Breast epithelium (tissue), 4 donors: Measurements from ENCODE around the gene UBE2K. TPM values are rescaled to one million over a fixed set of nuclear protein-coding genes. Genes with fewer than 3 reads are reported as not detected.
A peak's percentile ranks its signal among the peaks of the same experiment; 100 is the strongest.
"Not testable (repeated sequence)": the region's sequence is repeated elsewhere in the genome, so short reads cannot be mapped to it uniquely, and the experiment has no call there.

Source experiments
- DNase-seq, 2 donors: peaks; one replicate each; pipeline ENCODE4 v3.0.0-alpha.2; 2019; ENCODE audit warnings: low spot score in 2 of 2
- H3K27ac ChIP-seq, 2 donors: fragments of 200-600 bp; sonication (generic) in 1 of 2; one replicate each; pipeline ENCODE4 v1.5.1; 2016 to 2019; ENCODE audit warnings: mild to moderate bottlenecking in 1 of 2
- H3K27me3 ChIP-seq, 2 donors: fragments of 200-600 bp; sonication (generic) in 1 of 2; one replicate each; pipeline versions ENCODE4 v1.5.1 to v1.6.0; 2017 to 2019; ENCODE audit warnings: control low read depth in 1 of 2, mild to moderate bottlenecking in 1 of 2
- H3K36me3 ChIP-seq: fragments of 200-600 bp; one replicate; pipeline ENCODE4 v1.5.1; 2019
- H3K4me1 ChIP-seq, 2 donors: fragments of 200-600 bp; sonication (generic); one replicate each; pipeline ENCODE4 v1.5.1; 2016 to 2019; ENCODE audit warnings: control low read depth in 1 of 2
- H3K4me3 ChIP-seq, 3 donors: fragments of 200-600 bp; sonication (generic); 1 replicate in 2 of 3; 2 replicates in 1 of 3; pipeline ENCODE4 v1.5.1; 2016 to 2019; ENCODE audit warnings: mild to moderate bottlenecking in 3 of 3, moderate library complexity in 2 of 3
- H3K9me3 ChIP-seq, 2 donors: fragments of 200-600 bp; sonication (generic) in 1 of 2; one replicate each; pipeline ENCODE4 v1.5.1; 2016 to 2019; ENCODE audit warnings: control low read depth in 1 of 2
- POLR2A ChIP-seq: fragments of 450-650 bp; IDR thresholded peaks from one replicate; pipeline ENCODE4 v1.6.1; 2016; ENCODE audit warnings: antibody characterized with exemption, mild to moderate bottlenecking, moderate library complexity
- POLR2AphosphoS5 ChIP-seq, 3 donors: sonication (generic); formaldehyde crosslinking; IDR thresholded peaks; one replicate each; pipeline ENCODE4 v1.6.1; 2017; ENCODE audit warnings: antibody characterized with exemption in 3 of 3
- intact Hi-C: fragments of 100-400 bp; cut with DNase I; formaldehyde crosslinking; loops from one replicate; pipeline ENCODE4 v1.15.1; 2023; ENCODE audit warnings: low total_unique reads
- total RNA-seq, 3 donors: library from RNA; depleted of rRNA; stranded (reverse); fragments of >200 nt; gene quantifications; one replicate each; pipeline ENCODE4 v1.1.0, GENCODE V29; 2016
- TF ChIP-seq, protein P1 (sequence below), 3 donors: fragments of 450-650 bp; IDR thresholded peaks; one replicate each; pipeline ENCODE4 v1.5.1; 2016 to 2017; ENCODE audit warnings: antibody characterized with exemption in 3 of 3, mild to moderate bottlenecking in 3 of 3, moderate library complexity in 3 of 3

Gene UBE2K
- total RNA-seq, 3 donors from 2014 or later, result 28.5 to 31.0 (median 29.9) TPM

DNA sequence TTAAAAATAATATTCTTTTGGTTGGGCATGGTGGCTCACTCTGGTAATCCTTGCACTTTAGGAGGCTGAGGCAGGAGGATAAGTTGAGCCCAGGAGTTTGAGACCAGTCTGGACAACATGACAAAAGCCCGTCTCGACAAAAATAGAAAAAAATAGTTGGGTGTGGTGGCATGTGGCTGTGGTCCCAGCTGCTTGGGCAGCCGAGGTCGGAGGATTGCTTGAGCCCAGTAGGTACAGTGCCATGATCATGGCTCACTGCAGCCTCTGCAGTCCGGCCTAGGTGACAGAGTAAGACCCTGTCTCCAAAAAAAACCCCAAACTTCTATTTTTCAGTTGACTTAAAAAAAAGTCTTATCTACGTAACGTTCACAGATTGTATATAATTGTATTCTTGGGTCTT is 23.9 kb downstream of the UBE2K start:
- DNase-seq, result no peak
- Histone ChIP-seq H3K36me3 (no peaks in the 10 kb centered on the region), H3K9me3 (no peaks in the 10 kb centered on the region), H3K27me3 (no peaks in the 10 kb centered on the region), H3K27ac (no peak overlapping the region), H3K4me3 (no peak overlapping the region), H3K4me1 (no peaks in the 10 kb centered on the region)
- TF ChIP-seq, protein P1, sequence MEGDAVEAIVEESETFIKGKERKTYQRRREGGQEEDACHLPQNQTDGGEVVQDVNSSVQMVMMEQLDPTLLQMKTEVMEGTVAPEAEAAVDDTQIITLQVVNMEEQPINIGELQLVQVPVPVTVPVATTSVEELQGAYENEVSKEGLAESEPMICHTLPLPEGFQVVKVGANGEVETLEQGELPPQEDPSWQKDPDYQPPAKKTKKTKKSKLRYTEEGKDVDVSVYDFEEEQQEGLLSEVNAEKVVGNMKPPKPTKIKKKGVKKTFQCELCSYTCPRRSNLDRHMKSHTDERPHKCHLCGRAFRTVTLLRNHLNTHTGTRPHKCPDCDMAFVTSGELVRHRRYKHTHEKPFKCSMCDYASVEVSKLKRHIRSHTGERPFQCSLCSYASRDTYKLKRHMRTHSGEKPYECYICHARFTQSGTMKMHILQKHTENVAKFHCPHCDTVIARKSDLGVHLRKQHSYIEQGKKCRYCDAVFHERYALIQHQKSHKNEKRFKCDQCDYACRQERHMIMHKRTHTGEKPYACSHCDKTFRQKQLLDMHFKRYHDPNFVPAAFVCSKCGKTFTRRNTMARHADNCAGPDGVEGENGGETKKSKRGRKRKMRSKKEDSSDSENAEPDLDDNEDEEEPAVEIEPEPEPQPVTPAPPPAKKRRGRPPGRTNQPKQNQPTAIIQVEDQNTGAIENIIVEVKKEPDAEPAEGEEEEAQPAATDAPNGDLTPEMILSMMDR (IDR thresholded peaks at IDR 0.05), result no peak
- no peak for TF ChIP-seq POLR2A
- TF ChIP-seq POLR2AphosphoS5 (IDR thresholded peaks at IDR 0.05), result no peak
- intact Hi-C loops, result no loop called here

- intact Hi-C loops, result loop anchor here (5.0 kb wide), 1 partner anchor 962 kb away; no protein-coding TSS in a partner anchor
- no peaks in the 10 kb centered on the region for H3K36me3 ChIP-seq
- no peaks in the 10 kb centered on the region for H3K4me1 ChIP-seq
- H3K27ac ChIP-seq, result peak overlapping the region in 1 of 2 donors; percentile 2
- H3K4me3 ChIP-seq, result no peak overlapping the region
- no peak for DNase-seq
- H3K27me3 ChIP-seq, result no peaks in the 10 kb centered on the region
- no peak for TF ChIP-seq POLR2A
- TF ChIP-seq, protein P1 (IDR thresholded peaks at IDR 0.05), result no peak
- TF ChIP-seq POLR2AphosphoS5 (IDR thresholded peaks at IDR 0.05), result no peak
- H3K9me3 ChIP-seq, result no peaks in the 10 kb centered on the region
Measured at GRCh38 chr4:39729557-39729956, 31.6 kb downstream of the UBE2K start.

- intact Hi-C loops, result no loop called here
- no peak overlapping the region for H3K4me3 ChIP-seq
- H3K4me1 ChIP-seq, result no peaks in the 10 kb centered on the region
- no peaks in the 10 kb centered on the region for H3K27me3 ChIP-seq
- H3K27ac ChIP-seq, result no peak overlapping the region
- DNase-seq, result no peak
- H3K36me3 ChIP-seq, result no peaks in the 10 kb centered on the region
- H3K9me3 ChIP-seq, result no peaks in the 10 kb centered on the region
- TF ChIP-seq, protein P1 (IDR thresholded peaks at IDR 0.05), result no peak
- TF ChIP-seq POLR2AphosphoS5 (IDR thresholded peaks at IDR 0.05), result no peak
- no peak for TF ChIP-seq POLR2A
Measured at GRCh38 chr4:39730072-39730471, 32.1 kb downstream of the UBE2K start.

- H3K27ac ChIP-seq, result no peak overlapping the region
- no peaks in the 10 kb centered on the region for H3K9me3 ChIP-seq
- no peak for TF ChIP-seq POLR2AphosphoS5 (IDR thresholded peaks at IDR 0.05)
- TF ChIP-seq, protein P1 (IDR thresholded peaks at IDR 0.05), result no peak
- TF ChIP-seq POLR2A, result no peak
- DNase-seq, result no peak
- H3K4me3 ChIP-seq, result no peak overlapping the region
- H3K4me1 ChIP-seq, result no peaks in the 10 kb centered on the region
- H3K27me3 ChIP-seq, result no peaks in the 10 kb centered on the region
- intact Hi-C loops, result no loop called here
- no peaks in the 10 kb centered on the region for H3K36me3 ChIP-seq
Measured at GRCh38 chr4:39731908-39732307, 34.0 kb downstream of the UBE2K start.

GRCh38 chr4:39732728-39733127 is 34.8 kb downstream of the UBE2K start:
- H3K27ac ChIP-seq, result no peak overlapping the region
- TF ChIP-seq POLR2A, result no peak
- no peaks in the 10 kb centered on the region for H3K4me1 ChIP-seq
- no peaks in the 10 kb centered on the region for H3K36me3 ChIP-seq
- DNase-seq, result no peak
- H3K4me3 ChIP-seq, result no peak overlapping the region
- H3K9me3 ChIP-seq, result no peaks in the 10 kb centered on the region
- H3K27me3 ChIP-seq, result no peaks in the 10 kb centered on the region
- intact Hi-C loops, result no loop called here

DNA sequence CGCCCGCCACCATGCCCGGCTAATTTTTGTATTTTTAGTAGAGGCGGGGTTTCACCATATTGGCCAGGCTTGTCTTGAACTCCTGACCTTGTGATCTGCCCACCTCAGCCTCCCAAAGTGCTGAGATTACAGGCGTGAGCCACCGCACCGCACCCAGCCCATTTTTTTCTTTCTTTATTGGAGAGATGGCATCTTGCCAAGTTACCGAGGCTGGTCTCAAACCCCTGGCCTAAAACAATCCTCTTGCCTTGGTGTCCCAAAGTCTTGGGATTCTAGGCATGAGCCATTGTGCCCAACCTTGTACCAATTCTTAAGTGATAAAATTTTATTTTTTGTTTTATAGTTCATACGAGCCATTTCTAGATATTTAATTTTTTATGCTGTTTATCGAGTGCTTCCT is 41.7 kb downstream of the UBE2K start:
- H3K9me3 ChIP-seq, DNase-seq, H3K4me1 ChIP-seq, H3K27ac ChIP-seq, intact Hi-C loops, H3K27me3 ChIP-seq, H3K36me3 ChIP-seq, H3K4me3 ChIP-seq: not testable (repeated sequence)
